Suprapubic skin (tissue), 4 donors: ENCODE data around the gene SNUPN. TPM values are rescaled to one million over a fixed set of nuclear protein-coding genes. Genes with fewer than 3 reads are reported as not detected.
"Not testable (repeated sequence)": the region's sequence is repeated elsewhere in the genome, so short reads cannot be mapped to it uniquely, and the experiment has no call there.

Experiments
- DNase-seq, 2 donors: peaks; one replicate each; pipeline ENCODE4 v3.0.0-alpha.2; 2019; ENCODE audit warnings: low spot score in 2 of 2
- H3K27ac ChIP-seq: fragments of 200-600 bp; sonication (generic); one replicate; pipeline ENCODE4 v1.5.1; 2019
- H3K27me3 ChIP-seq: fragments of 200-600 bp; sonication (generic); one replicate; pipeline ENCODE4 v1.5.1; 2019
- H3K36me3 ChIP-seq: fragments of 200-600 bp; sonication (generic); one replicate; pipeline ENCODE4 v1.5.1; 2019
- H3K4me1 ChIP-seq: fragments of 200-600 bp; sonication (generic); one replicate; pipeline ENCODE4 v1.5.1; 2019
- H3K4me3 ChIP-seq: fragments of 200-600 bp; sonication (generic); one replicate; pipeline ENCODE4 v1.5.1; 2019; ENCODE audit warnings: mild to moderate bottlenecking
- H3K9me3 ChIP-seq: fragments of 200-600 bp; sonication (generic); one replicate; pipeline ENCODE4 v1.5.1; 2019
- EP300 ChIP-seq: sonication (generic); formaldehyde crosslinking; IDR thresholded peaks from one replicate; pipeline ENCODE4 v1.6.1; 2017; ENCODE audit warnings: antibody characterized with exemption
- POLR2A ChIP-seq, 2 donors: fragments of 450-650 bp; IDR thresholded peaks; one replicate each; pipeline ENCODE4 v1.6.1; 2017; ENCODE audit warnings: antibody characterized with exemption in 2 of 2, mild to moderate bottlenecking in 2 of 2, moderate library complexity in 2 of 2
- POLR2AphosphoS5 ChIP-seq, 3 donors: sonication (generic); formaldehyde crosslinking; IDR thresholded peaks; one replicate each; pipeline ENCODE4 v1.6.1; 2017; ENCODE audit warnings: antibody characterized with exemption in 3 of 3
- WGBS: methylation state at CpG from one replicate; pipeline ENCODE4 v1.1.5; 2018; 5-methylcytosine and 5-hydroxymethylcytosine counted together
- total RNA-seq, 4 donors: library from RNA; depleted of rRNA; stranded (reverse); fragments of >200 nt; gene quantifications; one replicate each; pipeline ENCODE4 v1.1.0, GENCODE V29; 2016
- TF ChIP-seq, protein P1 (sequence below), 2 donors: fragments of 200-600 bp in 1 of 2; fragments of 450-650 bp in 1 of 2; sonication (generic) in 1 of 2; IDR thresholded peaks; one replicate each; pipeline ENCODE4 v1.5.1; 2016 to 2019; ENCODE audit warnings: antibody characterized with exemption in 2 of 2, mild to moderate bottlenecking in 1 of 2, moderate library complexity in 1 of 2

SNUPN gene
- total RNA-seq, 4 donors from 2014 or later = 12.8 to 31.7 (median 17.5) TPM

DNA sequence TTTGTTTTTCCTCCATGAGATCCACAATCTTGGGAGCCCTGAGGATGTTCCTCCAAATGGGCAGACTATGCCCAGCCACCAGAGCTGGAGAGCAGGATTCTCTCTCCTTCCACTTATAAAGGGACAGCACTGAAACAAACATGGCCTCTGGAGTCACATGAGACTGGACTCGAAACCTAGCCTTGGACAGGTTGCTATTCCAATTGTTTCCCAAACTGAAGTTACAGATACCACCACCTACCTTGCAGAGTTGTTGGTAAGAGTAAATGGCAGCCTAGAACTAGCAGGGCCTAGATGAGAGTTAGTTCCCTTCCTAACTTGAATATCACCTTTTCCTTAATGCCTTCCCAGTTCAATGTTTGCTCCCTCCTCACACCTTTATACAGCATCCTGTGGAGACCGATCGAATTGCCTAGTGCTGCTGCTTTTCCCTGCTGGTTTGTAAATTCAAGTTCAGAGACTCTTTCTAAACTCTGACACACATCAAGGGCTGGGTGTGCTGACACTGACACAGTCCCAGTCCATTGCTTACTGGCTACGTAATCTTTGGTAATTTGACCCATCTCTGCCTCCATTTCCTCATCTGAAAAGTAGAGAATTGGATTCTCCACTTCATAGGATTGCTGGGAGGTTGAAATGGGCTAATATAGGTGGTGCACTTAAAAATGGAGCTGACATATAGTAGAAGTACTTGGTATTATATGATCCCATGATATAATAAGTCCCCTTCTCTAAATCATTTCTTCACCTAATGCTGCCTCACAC lies 11.9 kb upstream of the SNUPN start:
- H3K4me1 ChIP-seq = peaks cover 52% of the 10 kb centered on the region
- H3K27me3 ChIP-seq = no peaks in the 10 kb centered on the region
- H3K36me3 ChIP-seq = peaks cover 6% of the 10 kb centered on the region
- H3K4me3 ChIP-seq = peak overlapping the region; percentile 85
- H3K9me3 ChIP-seq = no peaks in the 10 kb centered on the region
- no peak for TF ChIP-seq POLR2A (IDR thresholded peaks at IDR 0.05)
- no peak for TF ChIP-seq EP300
- TF ChIP-seq POLR2AphosphoS5 (IDR thresholded peaks at IDR 0.05) = no peak
- TF ChIP-seq, protein P1, sequence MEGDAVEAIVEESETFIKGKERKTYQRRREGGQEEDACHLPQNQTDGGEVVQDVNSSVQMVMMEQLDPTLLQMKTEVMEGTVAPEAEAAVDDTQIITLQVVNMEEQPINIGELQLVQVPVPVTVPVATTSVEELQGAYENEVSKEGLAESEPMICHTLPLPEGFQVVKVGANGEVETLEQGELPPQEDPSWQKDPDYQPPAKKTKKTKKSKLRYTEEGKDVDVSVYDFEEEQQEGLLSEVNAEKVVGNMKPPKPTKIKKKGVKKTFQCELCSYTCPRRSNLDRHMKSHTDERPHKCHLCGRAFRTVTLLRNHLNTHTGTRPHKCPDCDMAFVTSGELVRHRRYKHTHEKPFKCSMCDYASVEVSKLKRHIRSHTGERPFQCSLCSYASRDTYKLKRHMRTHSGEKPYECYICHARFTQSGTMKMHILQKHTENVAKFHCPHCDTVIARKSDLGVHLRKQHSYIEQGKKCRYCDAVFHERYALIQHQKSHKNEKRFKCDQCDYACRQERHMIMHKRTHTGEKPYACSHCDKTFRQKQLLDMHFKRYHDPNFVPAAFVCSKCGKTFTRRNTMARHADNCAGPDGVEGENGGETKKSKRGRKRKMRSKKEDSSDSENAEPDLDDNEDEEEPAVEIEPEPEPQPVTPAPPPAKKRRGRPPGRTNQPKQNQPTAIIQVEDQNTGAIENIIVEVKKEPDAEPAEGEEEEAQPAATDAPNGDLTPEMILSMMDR (IDR thresholded peaks at IDR 0.05) = no peak
- 61% methylated on average over 4 of the region's 4 CpGs for WGBS
- no peak for DNase-seq
- H3K27ac ChIP-seq = no peak overlapping the region

DNA sequence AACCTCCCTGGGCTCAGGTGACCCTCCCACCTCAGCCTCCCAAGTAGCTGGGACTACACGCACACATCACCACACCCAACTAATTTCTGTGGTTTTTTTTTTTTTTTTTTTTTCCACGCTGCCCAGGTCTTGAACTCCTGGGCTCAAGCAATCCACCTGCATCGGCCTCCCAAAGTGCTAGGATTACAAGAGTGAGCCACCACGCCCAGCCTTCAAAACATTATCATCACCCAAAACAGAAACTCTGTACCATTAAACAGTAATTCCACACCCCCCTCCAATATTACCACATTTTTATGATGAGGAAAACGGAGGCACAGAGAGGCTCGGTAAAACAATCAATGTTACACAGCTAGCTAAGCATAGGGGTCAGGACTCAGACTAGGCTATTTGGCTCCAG lies 10.5 kb upstream of the SNUPN start:
- Histone ChIP-seq H3K36me3 (peaks cover 6% of the 10 kb centered on the region), H3K9me3 (no peaks in the 10 kb centered on the region), H3K27me3 (no peaks in the 10 kb centered on the region), H3K4me3 (no peak overlapping the region), H3K27ac (no peak overlapping the region), H3K4me1 (peaks cover 50% of the 10 kb centered on the region)
- no peak for DNase-seq
- 80% methylated on average over 6 of the region's 6 CpGs for WGBS
- TF ChIP-seq EP300 = no peak

GRCh38 chr15:75633922-75634321 lies 8.4 kb upstream of the SNUPN start:
- H3K27ac ChIP-seq, H3K36me3 ChIP-seq, H3K4me3 ChIP-seq, H3K27me3 ChIP-seq, H3K9me3 ChIP-seq, DNase-seq: not testable (repeated sequence)
- H3K4me1 ChIP-seq = peaks cover 36% of the 10 kb centered on the region
- WGBS = 86% methylated on average over 7 of the region's 7 CpGs

DNA sequence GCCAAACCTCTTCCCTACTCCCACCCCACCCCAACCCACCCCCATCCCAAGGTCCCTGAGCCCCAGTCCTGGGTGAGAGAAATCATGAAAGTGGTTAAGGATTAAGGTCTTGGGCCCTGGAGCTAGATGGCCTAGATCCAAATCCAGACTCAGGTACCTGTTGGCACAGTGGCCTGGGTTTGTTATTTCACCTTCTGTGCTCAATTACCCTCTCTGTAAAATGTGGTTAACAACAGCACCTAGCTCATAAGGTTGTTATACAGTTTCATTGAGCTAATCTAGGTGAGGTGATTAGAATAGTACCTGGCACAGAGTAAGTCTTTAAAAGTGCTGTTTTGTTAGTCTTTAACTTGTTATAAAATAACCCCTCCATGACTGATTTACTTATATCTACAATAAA lies 6.4 kb upstream of the SNUPN start:
- no peak overlapping the region for H3K27ac ChIP-seq
- no peak overlapping the region for H3K4me3 ChIP-seq
- peaks cover 16% of the 10 kb centered on the region for H3K4me1 ChIP-seq
- H3K27me3 ChIP-seq = no peaks in the 10 kb centered on the region
- no peak for DNase-seq
- no peaks in the 10 kb centered on the region for H3K9me3 ChIP-seq
- peaks cover 3% of the 10 kb centered on the region for H3K36me3 ChIP-seq
- TF ChIP-seq POLR2A (IDR thresholded peaks at IDR 0.05) (no peak), EP300 (no peak), POLR2AphosphoS5 (IDR thresholded peaks at IDR 0.05) (no peak)
- TF ChIP-seq, protein P1 (IDR thresholded peaks at IDR 0.05) = no peak

DNA sequence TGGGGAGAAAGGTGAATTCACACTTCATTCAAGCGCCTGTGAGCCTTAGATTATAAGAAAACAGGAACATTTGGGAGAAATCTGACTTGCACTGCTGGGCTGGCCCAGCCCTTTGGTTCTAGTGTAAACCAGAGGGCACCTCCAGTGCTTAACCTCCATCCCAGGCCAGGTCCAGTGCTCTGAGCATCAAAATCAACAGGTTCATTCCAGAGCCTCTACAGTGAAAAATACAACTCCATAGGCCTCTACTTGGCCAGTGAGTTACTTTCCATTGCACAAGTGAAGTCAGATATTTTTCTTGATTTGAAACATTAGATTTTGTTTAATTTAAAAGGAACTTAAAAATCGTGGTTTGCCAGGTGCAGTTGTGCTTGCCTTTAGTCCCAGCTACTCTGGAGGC lies 3.0 kb downstream of the SNUPN start:
- no peak for DNase-seq
- TF ChIP-seq, protein P1 (IDR thresholded peaks at IDR 0.05) = no peak
- TF ChIP-seq EP300 (no peak), POLR2AphosphoS5 (IDR thresholded peaks at IDR 0.05) (no peak), POLR2A (IDR thresholded peaks at IDR 0.05) (no peak)
- Histone ChIP-seq H3K27ac (no peak overlapping the region), H3K27me3 (no peaks in the 10 kb centered on the region), H3K9me3 (no peaks in the 10 kb centered on the region), H3K4me3 (no peak overlapping the region), H3K36me3 (peaks cover 18% of the 10 kb centered on the region), H3K4me1 (peaks cover 36% of the 10 kb centered on the region)
- 70% methylated on average over 2 of the region's 2 CpGs for WGBS

DNA sequence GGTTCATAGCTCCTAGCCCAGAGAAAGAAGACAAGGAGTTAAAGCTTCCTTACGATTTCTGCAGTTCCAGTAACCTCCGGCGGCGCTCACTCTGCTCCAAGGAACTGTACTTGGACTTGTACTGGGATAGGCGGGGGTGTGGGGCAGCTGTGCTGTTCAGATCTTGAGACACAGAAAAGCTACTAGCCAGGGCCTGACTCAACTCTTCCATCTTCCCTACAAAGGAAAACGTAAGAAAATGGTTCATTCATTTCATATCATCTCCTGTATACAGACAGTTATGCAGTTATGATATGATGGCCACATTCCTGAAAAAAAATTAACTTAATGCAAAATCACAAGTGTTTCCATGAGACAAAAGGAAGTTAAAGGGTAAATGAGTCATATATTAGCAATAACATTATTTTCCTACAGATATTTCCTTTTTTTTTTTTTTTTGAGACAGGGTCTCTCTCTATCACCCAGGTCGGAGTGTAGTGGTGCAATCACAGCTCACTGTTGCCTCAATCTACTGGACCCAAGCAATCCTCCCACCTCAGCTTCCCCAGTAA lies 4.6 kb downstream of the SNUPN start:
- Histone ChIP-seq H3K4me3 (peak overlapping the region; percentile 19), H3K27me3 (no peaks in the 10 kb centered on the region), H3K9me3 (no peaks in the 10 kb centered on the region), H3K27ac (peak overlapping the region; percentile 76), H3K4me1 (peaks cover 27% of the 10 kb centered on the region), H3K36me3 (peaks cover 34% of the 10 kb centered on the region)
- peak; percentile 91 to 94 for DNase-seq
- TF ChIP-seq POLR2A (IDR thresholded peaks at IDR 0.05) = peak in 1 of 2 donors; percentile 11
- peak in 1 of 3 donors; percentile 45 for TF ChIP-seq POLR2AphosphoS5 (IDR thresholded peaks at IDR 0.05)
- no peak for TF ChIP-seq EP300
- TF ChIP-seq, protein P1 (IDR thresholded peaks at IDR 0.05) = peak; percentile 35 to 45
- 27% methylated on average over 7 of the region's 7 CpGs for WGBS
